ENCODE measurements around the gene TMEM200A. TPM values are rescaled to one million over a fixed set of nuclear protein-coding genes. Genes with fewer than 3 reads are reported as not detected.

TMEM200A gene
- total and polyA plus RNA-seq, 2 of the 8 experiments (the other 6 are each of a cell fraction or from before 2014, with no cell fraction given): 6.2 to 13.9 TPM

DNA sequence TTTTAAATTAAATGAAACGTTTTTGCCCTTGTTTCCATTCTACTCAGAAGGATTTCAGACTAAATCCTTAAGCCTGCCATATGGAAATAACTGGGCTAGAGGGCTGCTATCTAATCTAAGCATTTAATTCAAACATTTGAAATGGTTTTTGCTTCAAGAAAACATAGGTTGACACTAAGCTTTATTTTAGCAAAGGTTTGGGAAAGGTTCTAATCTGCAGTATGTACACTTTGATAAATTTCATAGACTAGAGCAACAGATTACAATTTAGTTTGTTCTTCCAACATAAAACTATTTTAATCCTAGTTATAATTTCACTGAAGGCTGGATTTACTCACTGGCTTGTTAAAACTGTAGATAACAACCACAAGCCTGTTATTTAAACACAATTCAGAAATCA, 72.1 kb downstream of the TMEM200A start:
- 55% methylated on average over 1 of the region's 1 CpG; no CpG with 5 or more reads in 1 of the 2 experiments for WGBS, 2 experiments (ENCODE audit: extremely low coverage in 1 of 2, insufficient coverage in 1 of 2, insufficient read length in 1 of 2, insufficient replicate concordance in 2 of 2, low coverage in 1 of 2, low lambda C conversion rate in 2 of 2, missing lambda C conversion rate in 1 of 2)
- no peaks in the 10 kb centered on the region for H3K79me2 ChIP-seq (ENCODE audit: control insufficient read depth in 1 of 2, insufficient read depth in 2 of 2, low read length in 2 of 2)
- peaks cover 0 to 3% (median 0%) of the 10 kb centered on the region in 4 experiments; a peak in 1 of 7 replicates for H3K4me1 ChIP-seq (replicated peaks in 1 of 4; ENCODE audit: control insufficient read depth in 3 of 4, insufficient read depth in 4 of 4, low read length in 3 of 4)
- no peaks in the 10 kb centered on the region for H4K20me1 ChIP-seq (replicated peaks in 1 of 2; ENCODE audit: control insufficient read depth in 1 of 2, insufficient read depth in 2 of 2, low read length in 2 of 2)
- H3K36me3 ChIP-seq (ENCODE audit: control insufficient read depth in 2 of 4, insufficient read depth in 4 of 4, low read length in 3 of 4): peaks cover 0 to 8% (median 3%) of the 10 kb centered on the region in 4 experiments; a peak in 4 of 8 replicates
- H3K27ac ChIP-seq (ENCODE audit: low read depth, low read length): no peak overlapping the region
- no peaks in the 10 kb centered on the region; the same call in 1 of the 2 replicates for H3K79me1 ChIP-seq (ENCODE audit: low read depth, low read length)
- DNase-seq (ENCODE audit: low read depth in 1 of 2, low spot score in 2 of 2) (no peak), FAIRE-seq (no peak)
- no peak overlapping the region for H2BK15ac ChIP-seq (ENCODE audit: low read length)
- H3K27me3 ChIP-seq (replicated peaks in 1 of 4; ENCODE audit: control insufficient read depth in 3 of 4, extremely low read depth in 1 of 4, insufficient read depth in 3 of 4, low read length in 3 of 4): no peaks in the 10 kb centered on the region
- H3K9me3 ChIP-seq (ENCODE audit: insufficient read depth in 2 of 2, low read depth in 1 of 2, low read length in 1 of 2): no peaks in the 10 kb centered on the region
- no peak overlapping the region for H4K5ac ChIP-seq (ENCODE audit: insufficient read length, low read depth, low read length)
- H3K23ac ChIP-seq (ENCODE audit: insufficient read length): no peak overlapping the region
- H3K23me2 ChIP-seq (ENCODE audit: low read depth, low read length): no peaks in the 10 kb centered on the region; the same call in 1 of the 2 replicates
- H4K91ac ChIP-seq (replicated peaks; ENCODE audit: insufficient read length, low read length): no peak overlapping the region
- no peak overlapping the region for H2BK120ac ChIP-seq (replicated peaks; ENCODE audit: low read depth, low read length)
- H3K14ac ChIP-seq (ENCODE audit: insufficient read length): no peak overlapping the region
- no peak overlapping the region for H3K56ac ChIP-seq (replicated peaks; ENCODE audit: insufficient read length, low read depth, low read length)
- no peak overlapping the region for H3K4me3 ChIP-seq (ENCODE audit: extremely low read depth in 1 of 4, insufficient read depth in 2 of 4, low read depth in 3 of 4, low read length in 4 of 4)
- H3K18ac ChIP-seq (ENCODE audit: extremely low read depth, low read length): no peak overlapping the region
- H2BK12ac ChIP-seq (ENCODE audit: low read depth, low read length): no peak overlapping the region
- H2BK20ac ChIP-seq (ENCODE audit: low read length): no peak overlapping the region
- no peak overlapping the region for H4K8ac ChIP-seq (ENCODE audit: extremely low read depth, insufficient read depth, low read length)
- CTCF ChIA-PET (ENCODE audit: partially characterized antibody): interaction anchor here (0.5 to 1.3 kb wide), 3 partner anchors 12 to 190 kb away, joined by 3 read pairs; no protein-coding TSS in a partner anchor
- H3K4me2 ChIP-seq (ENCODE audit: insufficient read depth in 1 of 2, low read depth in 2 of 2, low read length in 2 of 2): no peak overlapping the region
- H2AFZ ChIP-seq (ENCODE audit: low read length): no peak overlapping the region
- POLR2A ChIA-PET (ENCODE audit: partially characterized antibody): no interaction called here
- no peak overlapping the region for H2BK5ac ChIP-seq (ENCODE audit: low read depth, low read length)
- H3K9ac ChIP-seq (replicated peaks in 1 of 4; ENCODE audit: extremely low read depth in 1 of 4, low read depth in 3 of 4, low read length in 3 of 4): no peak overlapping the region
- H2AK5ac ChIP-seq (ENCODE audit: low read depth, low read length): no peak overlapping the region
- H3K4ac ChIP-seq (replicated peaks; ENCODE audit: insufficient read length, low read depth, low read length): no peak overlapping the region
- TF ChIP-seq POLR2A (IDR thresholded peaks at IDR 0.05; ENCODE audit: control extremely low read depth in 1 of 2, low read depth in 2 of 2, low read length in 2 of 2): no peak
- TF ChIP-seq BACH1 (IDR thresholded peaks at IDR 0.05; ENCODE audit: low read length): no peak
- TF ChIP-seq KDM4A (IDR thresholded peaks at IDR 0.05; ENCODE audit: low read depth, low read length, severe bottlenecking): no peak
- no peak for TF ChIP-seq JUND (IDR thresholded peaks at IDR 0.05; ENCODE audit: low read length)
- no peak for TF ChIP-seq SP1 (IDR thresholded peaks at IDR 0.05; ENCODE audit: low read depth, low read length)
- no peak for TF ChIP-seq NRF1 (IDR thresholded peaks at IDR 0.05; ENCODE audit: low read depth, low read length)
- no peak for TF ChIP-seq EZH2 (IDR thresholded peaks at IDR 0.05; ENCODE audit: low read depth, low read length, severe bottlenecking)
- TF ChIP-seq POLR2AphosphoS5 (IDR thresholded peaks at IDR 0.05; ENCODE audit: low read depth, low read length): no peak
- TF ChIP-seq, protein P1, sequence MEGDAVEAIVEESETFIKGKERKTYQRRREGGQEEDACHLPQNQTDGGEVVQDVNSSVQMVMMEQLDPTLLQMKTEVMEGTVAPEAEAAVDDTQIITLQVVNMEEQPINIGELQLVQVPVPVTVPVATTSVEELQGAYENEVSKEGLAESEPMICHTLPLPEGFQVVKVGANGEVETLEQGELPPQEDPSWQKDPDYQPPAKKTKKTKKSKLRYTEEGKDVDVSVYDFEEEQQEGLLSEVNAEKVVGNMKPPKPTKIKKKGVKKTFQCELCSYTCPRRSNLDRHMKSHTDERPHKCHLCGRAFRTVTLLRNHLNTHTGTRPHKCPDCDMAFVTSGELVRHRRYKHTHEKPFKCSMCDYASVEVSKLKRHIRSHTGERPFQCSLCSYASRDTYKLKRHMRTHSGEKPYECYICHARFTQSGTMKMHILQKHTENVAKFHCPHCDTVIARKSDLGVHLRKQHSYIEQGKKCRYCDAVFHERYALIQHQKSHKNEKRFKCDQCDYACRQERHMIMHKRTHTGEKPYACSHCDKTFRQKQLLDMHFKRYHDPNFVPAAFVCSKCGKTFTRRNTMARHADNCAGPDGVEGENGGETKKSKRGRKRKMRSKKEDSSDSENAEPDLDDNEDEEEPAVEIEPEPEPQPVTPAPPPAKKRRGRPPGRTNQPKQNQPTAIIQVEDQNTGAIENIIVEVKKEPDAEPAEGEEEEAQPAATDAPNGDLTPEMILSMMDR (IDR thresholded peaks at IDR 0.05; ENCODE audit: control extremely low read depth in 1 of 3, insufficient read depth in 1 of 3, low read depth in 1 of 3, low read length in 3 of 3): no peak
- TF ChIP-seq SRF (IDR thresholded peaks at IDR 0.05; ENCODE audit: low read depth, low read length): no peak
- no peak for TF ChIP-seq SIN3A (conservative IDR thresholded peaks at IDR 0.05 in 1 of 2, IDR thresholded peaks at IDR 0.05 in 1 of 2; ENCODE audit: low read depth in 1 of 2, low read length in 2 of 2)
